Measurements from ENCODE around the gene OR10P1. TPM values are rescaled to one million over a fixed set of nuclear protein-coding genes. Genes with fewer than 3 reads are reported as not detected.

The OR10P1 gene
- total RNA-seq, 4 donors from 2014 or later = not detected

- no peak overlapping the region for H3K27ac ChIP-seq
- H3K4me3 ChIP-seq = no peak overlapping the region
- H3K27me3 ChIP-seq = no peaks in the 10 kb centered on the region
- DNase-seq = no peak
- H3K36me3 ChIP-seq = peaks cover 0 to 19% (median 0%) of the 10 kb centered on the region in 3 donors
- TF ChIP-seq POLR2A (IDR thresholded peaks at IDR 0.05) = no peak
- TF ChIP-seq, protein P1, sequence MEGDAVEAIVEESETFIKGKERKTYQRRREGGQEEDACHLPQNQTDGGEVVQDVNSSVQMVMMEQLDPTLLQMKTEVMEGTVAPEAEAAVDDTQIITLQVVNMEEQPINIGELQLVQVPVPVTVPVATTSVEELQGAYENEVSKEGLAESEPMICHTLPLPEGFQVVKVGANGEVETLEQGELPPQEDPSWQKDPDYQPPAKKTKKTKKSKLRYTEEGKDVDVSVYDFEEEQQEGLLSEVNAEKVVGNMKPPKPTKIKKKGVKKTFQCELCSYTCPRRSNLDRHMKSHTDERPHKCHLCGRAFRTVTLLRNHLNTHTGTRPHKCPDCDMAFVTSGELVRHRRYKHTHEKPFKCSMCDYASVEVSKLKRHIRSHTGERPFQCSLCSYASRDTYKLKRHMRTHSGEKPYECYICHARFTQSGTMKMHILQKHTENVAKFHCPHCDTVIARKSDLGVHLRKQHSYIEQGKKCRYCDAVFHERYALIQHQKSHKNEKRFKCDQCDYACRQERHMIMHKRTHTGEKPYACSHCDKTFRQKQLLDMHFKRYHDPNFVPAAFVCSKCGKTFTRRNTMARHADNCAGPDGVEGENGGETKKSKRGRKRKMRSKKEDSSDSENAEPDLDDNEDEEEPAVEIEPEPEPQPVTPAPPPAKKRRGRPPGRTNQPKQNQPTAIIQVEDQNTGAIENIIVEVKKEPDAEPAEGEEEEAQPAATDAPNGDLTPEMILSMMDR (IDR thresholded peaks at IDR 0.05) = no peak
- no peaks in the 10 kb centered on the region for H3K9me3 ChIP-seq
- peaks cover 0 to 7% (median 0%) of the 10 kb centered on the region in 4 donors for H3K4me1 ChIP-seq
Observed at GRCh38 chr12:55686366-55687010, 49.8 kb downstream of the OR10P1 start.

Small RNA genes within 50 kb of the gene (small RNA-seq; reads per million reads assigned to genes)
- 0 reads per million in 2 donors for gene AC009779.5

Other genes starting within 250 kb of the OR10P1 start
- not detected for gene OR6C65, start 236.4 kb upstream of the OR10P1 start, total RNA-seq
- not detected for gene OR6C76, start 210.6 kb upstream of the OR10P1 start, total RNA-seq
- gene OR6C2, start 192.8 kb upstream of the OR10P1 start, total RNA-seq = not detected
- not detected for gene OR6C70, start 166.8 kb upstream of the OR10P1 start, total RNA-seq
- not detected for gene OR6C68, start 144.5 kb upstream of the OR10P1 start, total RNA-seq
- gene OR6C4, start 87.3 kb upstream of the OR10P1 start, total RNA-seq = not detected
- not detected for gene OR2AP1, start 64.4 kb upstream of the OR10P1 start, total RNA-seq
- gene ITGA7, start 71.0 kb downstream of the OR10P1 start, total RNA-seq = 10 to 100 TPM; 13.1 to 29.0 (median 27.0) TPM
- gene BLOC1S1, start 79.2 kb downstream of the OR10P1 start, total RNA-seq = 100 to 1,000 TPM in 3 of 4 donors, 10 to 100 TPM in 1; 72.6 to 332 (median 248) TPM
- 100 to 1,000 TPM in 1 of 4 donors, 10 to 100 TPM in 3; 47.0 to 113 (median 90.9) TPM for gene RDH5, start 83.5 kb downstream of the OR10P1 start, total RNA-seq
- 100 to 1,000 TPM; 139 to 433 (median 351) TPM for gene CD63, start 92.1 kb downstream of the OR10P1 start, total RNA-seq
- 10 to 100 TPM in 1 of 4 donors, 1 to 10 TPM in 1, under 1 TPM in 2; 0.35 to 14.9 (median 1.1) TPM for gene GDF11, start 106.2 kb downstream of the OR10P1 start, total RNA-seq
- 10 to 100 TPM; 21.9 to 60.2 (median 44.9) TPM for gene SARNP, start 180.8 kb downstream of the OR10P1 start, total RNA-seq
- gene ORMDL2, start 181.1 kb downstream of the OR10P1 start, total RNA-seq = 10 to 100 TPM in 3 of 4 donors, 1 to 10 TPM in 1; 5.0 to 31.2 (median 24.2) TPM
- gene DNAJC14, start 192.7 kb downstream of the OR10P1 start, total RNA-seq = 10 to 100 TPM; 35.4 to 43.4 (median 43.0) TPM
- 10 to 100 TPM in 1 of 4 donors, 1 to 10 TPM in 3; 3.3 to 44.6 (median 5.2) TPM for gene MMP19, start 206.0 kb downstream of the OR10P1 start, total RNA-seq

Data from Peyer's patch (tissue), 4 donors.